H1 (cell line): ENCODE results near the gene NT5C3B.

ENCODE experiments used
- CEBPB ChIP-seq: IDR thresholded peaks from 2 replicates; pipeline ENCODE4 v1.6.1; 2012; ENCODE audit warnings: low read depth, low read length
- CHD2 ChIP-seq: IDR thresholded peaks from 2 replicates; pipeline ENCODE4 v1.6.1; 2012; ENCODE audit warnings: low read length, improper control_type of control experiment
- EP300 ChIP-seq, 2 experiments: IDR thresholded peaks; 1 replicate in 1 of 2; 2 replicates in 1 of 2; pipeline ENCODE4 v1.6.1; 2011 to 2012; ENCODE audit warnings: low read depth in 2 of 2, low read length in 2 of 2, mild to moderate bottlenecking in 2 of 2, borderline replicate concordance in 1 of 2, inconsistent platforms in 1 of 2, moderate library complexity in 1 of 2
- EZH2 ChIP-seq: fragments of 200-600 bp; sonication (generic); IDR thresholded peaks from 2 replicates; pipeline ENCODE4 v1.7.1; 2012; ENCODE audit warnings: low read depth, mild to moderate bottlenecking, moderate library complexity, low read length, inconsistent platforms; ENCODE audit not compliant: severe bottlenecking
- GABPA ChIP-seq: IDR thresholded peaks from 2 replicates; pipeline ENCODE4 v1.6.1; 2011; ENCODE audit warnings: mild to moderate bottlenecking, low read length, moderate library complexity, borderline replicate concordance; ENCODE audit not compliant: insufficient read depth
- KDM5A ChIP-seq: fragments of 200-600 bp; IDR thresholded peaks from 2 replicates; pipeline ENCODE4 v1.7.1; 2012; ENCODE audit warnings: mild to moderate bottlenecking, low read length, inconsistent platforms, mixed read lengths
- POLR2A ChIP-seq, 2 experiments: IDR thresholded peaks; 1 replicate in 1 of 2; 2 replicates in 1 of 2; pipeline ENCODE4 v1.6.1; 2011; ENCODE audit warnings: low read depth in 2 of 2, low read length in 2 of 2, mild to moderate bottlenecking in 2 of 2; ENCODE audit errors: control extremely low read depth in 1 of 2
- POLR2AphosphoS5 ChIP-seq: IDR thresholded peaks from 2 replicates; pipeline ENCODE4 v1.6.1; 2011; ENCODE audit warnings: low read depth, low read length
- RFX5 ChIP-seq: IDR thresholded peaks from 2 replicates; pipeline ENCODE4 v1.6.1; 2011; ENCODE audit warnings: low read depth, low read length, improper control_type of control experiment, borderline replicate concordance
- SIN3A ChIP-seq, 2 experiments: IDR thresholded peaks in 1 of 2; conservative IDR thresholded peaks in 1 of 2; 2 replicates each; pipeline ENCODE4 v1.6.1; 2011 to 2012; ENCODE audit warnings: low read length in 2 of 2, improper control_type of control experiment in 1 of 2, low read depth in 1 of 2, mild to moderate bottlenecking in 1 of 2
- TCF12 ChIP-seq: IDR thresholded peaks from 2 replicates; pipeline ENCODE4 v1.6.1; 2011; ENCODE audit warnings: low read depth, mild to moderate bottlenecking, low read length
- TF ChIP-seq, protein P1 (sequence below), 3 experiments: IDR thresholded peaks; 1 replicate in 2 of 3; 2 replicates in 1 of 3; pipeline versions ENCODE4 v1.5.1 to v1.6.1; 2011; ENCODE audit warnings: low read length in 3 of 3, mild to moderate bottlenecking in 3 of 3, inconsistent platforms in 2 of 3, low read depth in 1 of 3, moderate library complexity in 1 of 3; ENCODE audit not compliant: insufficient read depth in 1 of 3; ENCODE audit errors: control extremely low read depth in 1 of 3

DNA sequence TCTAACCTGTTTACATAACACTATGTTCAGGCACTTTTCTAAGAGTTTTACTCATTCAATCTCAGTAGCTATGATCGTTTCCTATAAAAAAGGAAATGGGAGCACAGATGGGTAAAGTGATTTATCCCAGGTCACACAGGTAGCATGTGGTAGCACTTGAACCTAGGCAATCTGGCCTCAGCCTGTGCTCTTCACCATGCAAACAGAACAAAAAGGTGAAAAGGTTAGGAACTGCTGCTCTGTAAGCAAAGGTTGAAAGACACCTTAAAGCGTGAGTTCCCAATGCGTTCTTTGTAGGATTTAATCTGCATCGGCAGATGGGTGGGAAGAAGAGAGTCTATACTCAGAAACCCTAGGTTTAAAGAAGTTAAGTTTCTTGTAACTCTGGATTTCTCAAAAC, 44.1 kb upstream of the NT5C3B start:
- TF ChIP-seq SIN3A (conservative IDR thresholded peaks at IDR 0.05 in 1 of 2, IDR thresholded peaks at IDR 0.05 in 1 of 2; ENCODE audit: low read depth in 1 of 2, low read length in 2 of 2) = no peak
- no peak for TF ChIP-seq RFX5
- TF ChIP-seq, protein P1, sequence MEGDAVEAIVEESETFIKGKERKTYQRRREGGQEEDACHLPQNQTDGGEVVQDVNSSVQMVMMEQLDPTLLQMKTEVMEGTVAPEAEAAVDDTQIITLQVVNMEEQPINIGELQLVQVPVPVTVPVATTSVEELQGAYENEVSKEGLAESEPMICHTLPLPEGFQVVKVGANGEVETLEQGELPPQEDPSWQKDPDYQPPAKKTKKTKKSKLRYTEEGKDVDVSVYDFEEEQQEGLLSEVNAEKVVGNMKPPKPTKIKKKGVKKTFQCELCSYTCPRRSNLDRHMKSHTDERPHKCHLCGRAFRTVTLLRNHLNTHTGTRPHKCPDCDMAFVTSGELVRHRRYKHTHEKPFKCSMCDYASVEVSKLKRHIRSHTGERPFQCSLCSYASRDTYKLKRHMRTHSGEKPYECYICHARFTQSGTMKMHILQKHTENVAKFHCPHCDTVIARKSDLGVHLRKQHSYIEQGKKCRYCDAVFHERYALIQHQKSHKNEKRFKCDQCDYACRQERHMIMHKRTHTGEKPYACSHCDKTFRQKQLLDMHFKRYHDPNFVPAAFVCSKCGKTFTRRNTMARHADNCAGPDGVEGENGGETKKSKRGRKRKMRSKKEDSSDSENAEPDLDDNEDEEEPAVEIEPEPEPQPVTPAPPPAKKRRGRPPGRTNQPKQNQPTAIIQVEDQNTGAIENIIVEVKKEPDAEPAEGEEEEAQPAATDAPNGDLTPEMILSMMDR (IDR thresholded peaks at IDR 0.05; ENCODE audit: control extremely low read depth in 1 of 3, insufficient read depth in 1 of 3, low read depth in 1 of 3, low read length in 3 of 3) = no peak
- TF ChIP-seq EP300 (IDR thresholded peaks at IDR 0.05; ENCODE audit: borderline replicate concordance in 1 of 2, low read depth in 2 of 2, low read length in 2 of 2) = no peak
- no peak for TF ChIP-seq POLR2AphosphoS5
- no peak for TF ChIP-seq GABPA
- no peak for TF ChIP-seq CEBPB
- no peak for TF ChIP-seq EZH2
- TF ChIP-seq POLR2A (IDR thresholded peaks at IDR 0.05; ENCODE audit: control extremely low read depth in 1 of 2, low read depth in 2 of 2, low read length in 2 of 2) = no peak
- no peak for TF ChIP-seq CHD2
- TF ChIP-seq TCF12 = no peak
- no peak for TF ChIP-seq KDM5A
